Gastroesophageal sphincter (tissue), 4 donors: Measurements from ENCODE around the gene PLG. TPM values are rescaled to one million over a fixed set of nuclear protein-coding genes. Genes with fewer than 3 reads are reported as not detected.

Experiments
- ATAC-seq: fragments of 150-250 bp; one replicate; pipeline ENCODE4 v1.9.1; 2016; ENCODE audit warnings: mild to moderate bottlenecking, moderate library complexity
- H3K27ac ChIP-seq, 4 donors: fragments of 200-600 bp; sonication (generic) in 3 of 4; 1 replicate in 3 of 4; 2 replicates in 1 of 4; pipeline ENCODE4 v1.5.1; 2016 to 2019
- H3K27me3 ChIP-seq: fragments of 200-600 bp; sonication (generic); one replicate; pipeline ENCODE4 v1.5.1; 2019
- H3K36me3 ChIP-seq, 2 donors: fragments of 200-600 bp; sonication (generic); one replicate each; pipeline ENCODE4 v1.5.1; 2019; ENCODE audit warnings: control low read depth in 1 of 2
- H3K4me1 ChIP-seq, 3 donors: fragments of 200-600 bp; sonication (generic); 1 replicate in 2 of 3; 2 replicates in 1 of 3; pipeline ENCODE4 v1.5.1; 2016 to 2019; ENCODE audit warnings: control low read depth in 2 of 3
- H3K4me3 ChIP-seq, 2 donors: fragments of 200-600 bp; sonication (generic); one replicate each; pipeline ENCODE4 v1.5.1; 2019; ENCODE audit warnings: mild to moderate bottlenecking in 1 of 2, moderate library complexity in 1 of 2
- H3K9me3 ChIP-seq, 3 donors: fragments of 200-600 bp; sonication (generic); one replicate each; pipeline ENCODE4 v1.5.1; 2017 to 2019; ENCODE audit warnings: control low read depth in 2 of 3
- EP300 ChIP-seq: sonication (generic); formaldehyde crosslinking; IDR thresholded peaks from one replicate; pipeline ENCODE4 v1.6.1; 2017; ENCODE audit warnings: antibody characterized with exemption, mild to moderate bottlenecking
- POLR2A ChIP-seq, 2 donors: fragments of 450-650 bp; IDR thresholded peaks; one replicate each; pipeline ENCODE4 v1.6.1; 2017; ENCODE audit warnings: antibody characterized with exemption in 2 of 2, mild to moderate bottlenecking in 2 of 2, moderate library complexity in 1 of 2
- POLR2AphosphoS5 ChIP-seq: sonication (generic); formaldehyde crosslinking; IDR thresholded peaks from one replicate; pipeline ENCODE4 v1.6.1; 2017; ENCODE audit warnings: antibody characterized with exemption
- WGBS, 2 donors: methylation state at CpG; one replicate each; pipeline ENCODE4 v1.1.5; 2018; ENCODE audit warnings: low coverage in 1 of 2; 5-methylcytosine and 5-hydroxymethylcytosine counted together
- total RNA-seq, 4 donors: library from RNA; depleted of rRNA; stranded (reverse); fragments of >200 nt; gene quantifications; one replicate each; pipeline ENCODE4 v1.1.0, GENCODE V29; 2016
- TF ChIP-seq, protein P1 (sequence below), 4 experiments: fragments of 200-600 bp in 2 of 4; fragments of 450-650 bp in 2 of 4; sonication (generic) in 1 of 4; IDR thresholded peaks; one replicate each; pipeline ENCODE4 v1.5.1; 2017 to 2019; ENCODE audit warnings: antibody characterized with exemption in 4 of 4, mild to moderate bottlenecking in 2 of 4, moderate library complexity in 2 of 4

PLG gene
- total RNA-seq, 4 donors from 2014 or later = not detected

DNA sequence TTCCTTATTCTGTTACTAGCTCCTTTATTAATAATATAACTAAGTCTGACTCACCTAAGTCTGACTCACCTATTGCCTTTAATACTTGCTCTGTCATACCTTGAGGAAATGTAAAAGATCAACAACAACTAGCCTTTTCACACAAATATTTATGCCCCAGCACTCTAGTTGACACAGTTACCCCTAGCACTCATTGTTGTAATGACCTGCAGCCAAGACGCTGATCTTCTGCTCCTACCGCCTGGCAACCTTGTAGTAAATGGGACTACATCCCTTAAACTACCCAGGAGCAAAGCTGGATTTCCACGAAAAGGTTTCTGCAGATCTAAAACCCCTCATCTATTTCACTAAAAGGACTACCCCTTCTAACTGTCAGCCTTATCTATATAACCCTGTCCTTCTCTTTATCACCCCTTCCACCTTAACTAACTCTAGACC is 90.0 kb downstream of the PLG start:
- TF ChIP-seq, protein P1, sequence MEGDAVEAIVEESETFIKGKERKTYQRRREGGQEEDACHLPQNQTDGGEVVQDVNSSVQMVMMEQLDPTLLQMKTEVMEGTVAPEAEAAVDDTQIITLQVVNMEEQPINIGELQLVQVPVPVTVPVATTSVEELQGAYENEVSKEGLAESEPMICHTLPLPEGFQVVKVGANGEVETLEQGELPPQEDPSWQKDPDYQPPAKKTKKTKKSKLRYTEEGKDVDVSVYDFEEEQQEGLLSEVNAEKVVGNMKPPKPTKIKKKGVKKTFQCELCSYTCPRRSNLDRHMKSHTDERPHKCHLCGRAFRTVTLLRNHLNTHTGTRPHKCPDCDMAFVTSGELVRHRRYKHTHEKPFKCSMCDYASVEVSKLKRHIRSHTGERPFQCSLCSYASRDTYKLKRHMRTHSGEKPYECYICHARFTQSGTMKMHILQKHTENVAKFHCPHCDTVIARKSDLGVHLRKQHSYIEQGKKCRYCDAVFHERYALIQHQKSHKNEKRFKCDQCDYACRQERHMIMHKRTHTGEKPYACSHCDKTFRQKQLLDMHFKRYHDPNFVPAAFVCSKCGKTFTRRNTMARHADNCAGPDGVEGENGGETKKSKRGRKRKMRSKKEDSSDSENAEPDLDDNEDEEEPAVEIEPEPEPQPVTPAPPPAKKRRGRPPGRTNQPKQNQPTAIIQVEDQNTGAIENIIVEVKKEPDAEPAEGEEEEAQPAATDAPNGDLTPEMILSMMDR (IDR thresholded peaks at IDR 0.05) = no peak
- TF ChIP-seq POLR2A (IDR thresholded peaks at IDR 0.05) (no peak), POLR2AphosphoS5 (no peak), EP300 (no peak)

DNA sequence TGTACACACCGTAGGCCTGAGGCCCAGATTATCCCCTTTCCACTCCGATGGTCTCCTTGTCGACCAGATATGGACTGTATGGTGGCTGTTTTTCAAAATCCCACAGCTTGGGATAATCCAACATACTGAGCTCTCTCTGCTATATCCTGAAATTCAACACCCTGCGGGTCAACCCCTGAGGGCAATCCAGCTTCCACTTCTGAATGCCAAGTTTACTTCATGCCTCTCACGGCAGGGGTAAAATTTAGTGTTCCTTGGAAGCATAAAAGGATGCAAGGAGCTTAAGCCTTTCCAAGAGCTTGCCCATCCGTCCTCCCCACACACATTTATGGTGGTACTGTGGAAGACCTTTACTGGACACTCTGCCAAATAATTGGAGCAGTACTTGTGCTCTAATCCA is 90.7 kb downstream of the PLG start:
- TF ChIP-seq POLR2A (IDR thresholded peaks at IDR 0.05) (no peak), EP300 (no peak), POLR2AphosphoS5 (no peak)
- TF ChIP-seq, protein P1 (IDR thresholded peaks at IDR 0.05) = no peak
- H3K27ac ChIP-seq = no peak overlapping the region
- no peaks in the 10 kb centered on the region for H3K9me3 ChIP-seq
- H3K4me1 ChIP-seq = peaks cover 0 to 11% (median 0%) of the 10 kb centered on the region in 3 donors
- H3K36me3 ChIP-seq = no peaks in the 10 kb centered on the region
- H3K27me3 ChIP-seq = no peaks in the 10 kb centered on the region
- no peak overlapping the region for H3K4me3 ChIP-seq
- no peak for ATAC-seq
- 26 to 28% methylated on average over 6 of the region's 6 CpGs for WGBS, 2 donors

More for the DNA sequence above, 90.0 kb downstream of the PLG start:
- no peaks in the 10 kb centered on the region for H3K9me3 ChIP-seq
- no peak for ATAC-seq
- WGBS, 2 donors = 81 to 86% methylated on average over 3 of the region's 3 CpGs
- no peak overlapping the region for H3K27ac ChIP-seq
- H3K36me3 ChIP-seq = no peaks in the 10 kb centered on the region
- H3K4me3 ChIP-seq = no peak overlapping the region
- H3K4me1 ChIP-seq = peaks cover 0 to 11% (median 0%) of the 10 kb centered on the region in 3 donors
- no peaks in the 10 kb centered on the region for H3K27me3 ChIP-seq

DNA sequence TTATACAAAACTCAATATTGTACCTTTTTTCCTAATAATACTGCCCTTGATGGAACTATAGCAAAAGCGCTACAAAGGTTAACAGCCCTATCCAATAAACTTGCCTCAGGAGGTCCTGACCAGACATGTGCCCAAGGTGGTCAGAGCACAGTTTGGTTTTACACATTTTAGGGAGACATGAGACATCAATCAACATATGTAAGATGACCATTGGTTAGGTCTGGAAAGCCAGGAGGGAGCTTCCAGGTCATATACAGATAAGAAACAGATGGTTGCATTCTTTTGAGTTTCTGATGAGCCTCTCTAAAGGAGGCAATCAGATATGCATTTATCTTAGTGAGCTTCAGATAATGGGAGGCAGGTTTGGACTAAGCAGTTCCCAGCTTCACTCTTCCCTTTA is 91.6 kb downstream of the PLG start:
- TF ChIP-seq EP300 (no peak), POLR2AphosphoS5 (no peak), POLR2A (IDR thresholded peaks at IDR 0.05) (no peak)
- TF ChIP-seq, protein P1 (IDR thresholded peaks at IDR 0.05) = no peak
- Histone ChIP-seq H3K27ac (no peak overlapping the region), H3K9me3 (peaks cover 0 to 3% (median 0%) of the 10 kb centered on the region in 3 donors), H3K4me1 (peaks cover 0 to 11% (median 0%) of the 10 kb centered on the region in 3 donors), H3K27me3 (no peaks in the 10 kb centered on the region), H3K36me3 (no peaks in the 10 kb centered on the region), H3K4me3 (no peak overlapping the region)
- ATAC-seq = no peak
- WGBS, 2 donors = 60 to 73% methylated on average over 1 of the region's 1 CpG

DNA sequence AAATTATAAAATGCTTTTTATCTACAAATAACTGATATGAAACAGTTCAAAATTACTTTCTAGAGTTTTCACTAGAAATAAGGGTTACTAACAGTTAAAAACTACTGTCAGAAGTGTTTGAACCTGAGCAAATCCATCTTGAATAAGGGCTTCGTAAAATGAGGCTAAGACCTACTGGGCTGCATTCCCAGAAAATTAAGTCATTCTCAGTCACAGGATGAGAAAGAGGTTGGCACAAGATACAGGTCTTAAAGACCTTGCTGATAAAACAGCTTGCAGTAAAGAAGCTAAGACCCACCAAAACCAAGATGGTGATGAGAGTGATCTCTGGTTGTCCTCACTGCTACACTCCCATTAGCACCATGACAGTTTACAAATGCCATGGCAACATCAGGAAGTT is 93.7 kb downstream of the PLG start:
- peaks cover 0 to 11% (median 0%) of the 10 kb centered on the region in 3 donors for H3K4me1 ChIP-seq
- no peak overlapping the region for H3K4me3 ChIP-seq
- peaks cover 0 to 10% (median 0%) of the 10 kb centered on the region in 3 donors for H3K9me3 ChIP-seq
- no peaks in the 10 kb centered on the region for H3K36me3 ChIP-seq
- TF ChIP-seq POLR2A (IDR thresholded peaks at IDR 0.05) (no peak), POLR2AphosphoS5 (no peak), EP300 (no peak)
- TF ChIP-seq, protein P1 (IDR thresholded peaks at IDR 0.05) = no peak
- ATAC-seq = no peak
- no peak overlapping the region for H3K27ac ChIP-seq
- WGBS, 2 donors = 5 to 33% methylated on average over 1 of the region's 1 CpG
- H3K27me3 ChIP-seq = no peaks in the 10 kb centered on the region

DNA sequence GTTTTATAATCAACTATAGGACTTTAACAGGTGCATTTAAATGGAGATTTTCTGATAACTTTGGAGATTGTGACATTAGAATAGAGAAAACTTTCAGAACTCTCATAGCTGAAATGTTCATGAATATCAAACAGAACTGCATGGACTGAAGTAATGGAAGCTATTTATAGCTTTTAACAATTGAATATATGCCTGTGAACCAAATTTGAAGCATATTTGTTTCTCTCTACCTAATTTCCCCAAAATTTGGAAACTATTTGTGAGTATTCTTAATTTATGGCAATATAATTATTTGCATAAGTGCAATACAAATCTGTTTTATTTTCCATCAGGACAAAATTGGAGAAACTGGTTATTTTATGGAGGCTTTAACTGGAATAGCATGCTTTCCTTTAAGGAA is 96.6 kb downstream of the PLG start:
- no peaks in the 10 kb centered on the region for H3K27me3 ChIP-seq
- ATAC-seq = no peak
- no peak for TF ChIP-seq POLR2AphosphoS5
- H3K4me1 ChIP-seq = peaks cover 0 to under 1% (median 0%) of the 10 kb centered on the region in 3 donors
- H3K36me3 ChIP-seq = no peaks in the 10 kb centered on the region
- no peak overlapping the region for H3K4me3 ChIP-seq
- H3K27ac ChIP-seq = no peak overlapping the region
- peaks cover 0 to 10% (median 0%) of the 10 kb centered on the region in 3 donors for H3K9me3 ChIP-seq
